ENCODE results near the gene GNRHR.
"Not testable (repeated sequence)": the region's sequence is repeated elsewhere in the genome, so short reads cannot be mapped to it uniquely, and the experiment has no call there.

GNRHR gene

DNA sequence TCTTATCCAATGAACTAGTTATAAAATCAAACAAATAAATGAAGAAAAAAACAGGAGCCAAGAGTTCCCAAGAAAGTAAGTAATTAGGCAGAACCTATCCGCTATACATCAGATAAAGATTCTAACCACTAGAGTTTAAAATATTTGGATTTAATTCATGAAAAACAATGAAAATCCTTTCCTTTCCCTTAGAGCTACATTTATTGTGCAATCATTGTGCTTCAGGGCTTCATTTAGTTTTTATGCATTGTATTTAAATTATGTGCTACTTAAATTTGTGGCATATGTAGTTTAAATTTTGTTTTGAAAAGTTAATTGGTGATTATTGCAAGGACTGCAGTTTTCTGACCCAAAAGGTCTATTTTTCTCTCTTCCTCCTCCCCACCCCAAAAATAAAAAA, 17.9 kb downstream of the GNRHR start:
- no peak for TF ChIP-seq CTCF (IDR thresholded peaks at IDR 0.05; ENCODE audit: low read depth, low read length)
- H3K4me3 ChIP-seq (replicated peaks in 1 of 2; ENCODE audit: low read depth in 2 of 2, low read length in 2 of 2) = no peak overlapping the region
- DNase-seq (ENCODE audit: low read depth in 2 of 2) = no peak

GRCh38 chr4:67735325-67735724, 18.9 kb downstream of the GNRHR start:
- no peak for TF ChIP-seq CTCF (IDR thresholded peaks at IDR 0.05; ENCODE audit: low read depth, low read length)
- no peak for DNase-seq (ENCODE audit: low read depth in 2 of 2)
- H3K4me3 ChIP-seq (replicated peaks in 1 of 2; ENCODE audit: low read depth in 2 of 2, low read length in 2 of 2) = no peak overlapping the region

DNA sequence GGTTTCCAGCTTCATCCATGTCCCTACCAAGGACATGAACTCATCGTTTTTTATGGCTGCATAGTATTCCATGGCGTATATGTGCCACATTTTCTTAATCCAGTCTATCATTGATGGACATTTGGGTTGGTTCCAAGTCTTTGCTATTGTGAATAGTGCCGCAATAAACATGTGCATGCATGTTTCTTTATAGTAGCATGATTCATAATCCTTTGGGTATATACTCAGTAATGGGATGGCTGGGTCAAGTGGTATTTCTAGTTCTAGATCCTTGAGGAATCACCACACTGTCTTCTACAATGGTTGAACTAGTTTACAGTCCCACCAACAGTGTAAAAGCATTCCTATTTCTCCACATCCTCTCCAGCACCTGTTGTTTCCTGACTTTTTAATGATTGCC, 23.7 kb downstream of the GNRHR start:
- not testable (repeated sequence) for DNase-seq (ENCODE audit: low read depth in 2 of 2); H3K4me3 ChIP-seq (replicated peaks in 1 of 2; ENCODE audit: low read depth in 2 of 2, low read length in 2 of 2)

- peak; percentile 69 to 88 for DNase-seq (ENCODE audit: low read depth in 2 of 2)
- TF ChIP-seq CTCF (IDR thresholded peaks at IDR 0.05; ENCODE audit: low read depth, low read length) = no peak
- peak overlapping the region in 1 of 2 donors; percentile 30 for H3K4me3 ChIP-seq (replicated peaks in 1 of 2; ENCODE audit: low read depth in 2 of 2, low read length in 2 of 2)
These were observed 26.9 kb downstream of the GNRHR start for GRCh38 chr4:67727124-67727850.

- no peak overlapping the region for H3K4me3 ChIP-seq (replicated peaks in 1 of 2; ENCODE audit: low read depth in 2 of 2, low read length in 2 of 2)
- peak in 1 of 2 donors; percentile 85 for DNase-seq (ENCODE audit: low read depth in 2 of 2)
- TF ChIP-seq CTCF (IDR thresholded peaks at IDR 0.05; ENCODE audit: low read depth, low read length) = no peak
These were observed 28.2 kb downstream of the GNRHR start for GRCh38 chr4:67725981-67726380.

DNA sequence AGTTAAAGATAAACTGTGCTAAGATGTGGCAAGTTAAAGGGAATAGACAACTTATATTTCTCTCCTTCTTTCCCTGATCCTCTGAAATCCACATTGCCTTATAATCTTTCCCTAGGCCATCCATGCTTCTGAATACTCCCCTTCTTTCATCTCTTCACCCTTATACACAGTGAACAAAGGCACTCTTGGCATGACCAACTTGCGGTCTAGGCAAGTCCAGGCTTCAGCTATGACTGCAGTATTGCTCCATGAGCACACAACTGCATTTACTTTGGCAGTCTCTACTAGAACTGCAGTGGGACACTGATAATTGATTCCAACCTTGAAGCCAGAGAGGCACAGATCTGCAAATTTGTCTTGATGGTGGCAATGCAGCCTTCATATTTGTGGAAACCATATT, 29.1 kb downstream of the GNRHR start:
- DNase-seq (ENCODE audit: low read depth in 2 of 2) = peak; percentile 18 to 48
- no peak for TF ChIP-seq CTCF (IDR thresholded peaks at IDR 0.05; ENCODE audit: low read depth, low read length)
- H3K4me3 ChIP-seq (replicated peaks in 1 of 2; ENCODE audit: low read depth in 2 of 2, low read length in 2 of 2) = no peak overlapping the region

- no peak overlapping the region for H3K4me3 ChIP-seq (replicated peaks in 1 of 2; ENCODE audit: low read depth in 2 of 2, low read length in 2 of 2)
- DNase-seq (ENCODE audit: low read depth in 2 of 2) = no peak
- TF ChIP-seq CTCF (IDR thresholded peaks at IDR 0.05; ENCODE audit: low read depth, low read length) = no peak
These were observed 30.2 kb downstream of the GNRHR start for GRCh38 chr4:67723949-67724348.

Measured in cardiac fibroblast (primary cell).